Upper lobe of left lung (tissue), 4 donors: ENCODE data around the gene GLDN.

ENCODE experiments used
- POLR2AphosphoS5 ChIP-seq, 2 donors: sonication (generic); formaldehyde crosslinking; IDR thresholded peaks; one replicate each; pipeline ENCODE4 v1.5.1; 2017; ENCODE audit warnings: antibody characterized with exemption in 2 of 2
- TF ChIP-seq, protein P1 (sequence below), 6 experiments: fragments of 450-650 bp in 4 of 6; fragments of 200-600 bp in 2 of 6; sonication (generic) in 2 of 6; IDR thresholded peaks; one replicate each; pipeline ENCODE4 v1.5.1; 2016 to 2019; ENCODE audit warnings: antibody characterized with exemption in 6 of 6

GRCh38 chr15:51303462-51303980 is 37.9 kb upstream of the GLDN start:
- no peak for TF ChIP-seq POLR2AphosphoS5 (IDR thresholded peaks at IDR 0.05)
- TF ChIP-seq, protein P1, sequence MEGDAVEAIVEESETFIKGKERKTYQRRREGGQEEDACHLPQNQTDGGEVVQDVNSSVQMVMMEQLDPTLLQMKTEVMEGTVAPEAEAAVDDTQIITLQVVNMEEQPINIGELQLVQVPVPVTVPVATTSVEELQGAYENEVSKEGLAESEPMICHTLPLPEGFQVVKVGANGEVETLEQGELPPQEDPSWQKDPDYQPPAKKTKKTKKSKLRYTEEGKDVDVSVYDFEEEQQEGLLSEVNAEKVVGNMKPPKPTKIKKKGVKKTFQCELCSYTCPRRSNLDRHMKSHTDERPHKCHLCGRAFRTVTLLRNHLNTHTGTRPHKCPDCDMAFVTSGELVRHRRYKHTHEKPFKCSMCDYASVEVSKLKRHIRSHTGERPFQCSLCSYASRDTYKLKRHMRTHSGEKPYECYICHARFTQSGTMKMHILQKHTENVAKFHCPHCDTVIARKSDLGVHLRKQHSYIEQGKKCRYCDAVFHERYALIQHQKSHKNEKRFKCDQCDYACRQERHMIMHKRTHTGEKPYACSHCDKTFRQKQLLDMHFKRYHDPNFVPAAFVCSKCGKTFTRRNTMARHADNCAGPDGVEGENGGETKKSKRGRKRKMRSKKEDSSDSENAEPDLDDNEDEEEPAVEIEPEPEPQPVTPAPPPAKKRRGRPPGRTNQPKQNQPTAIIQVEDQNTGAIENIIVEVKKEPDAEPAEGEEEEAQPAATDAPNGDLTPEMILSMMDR (IDR thresholded peaks at IDR 0.05) = no peak
